IPS-NIHi7 (cell line): ENCODE measurements around the gene S100Z.
A peak's percentile ranks its signal among the peaks of the same experiment; 100 is the strongest.
"Not testable (repeated sequence)": the region's sequence is repeated elsewhere in the genome, so short reads cannot be mapped to it uniquely, and the experiment has no call there.

Experiments
- DNase-seq: peaks from one replicate; pipeline ENCODE4 v3.0.0; 2012; ENCODE audit warnings: mixed read lengths; ENCODE audit errors: extremely low spot score

The S100Z gene

DNA sequence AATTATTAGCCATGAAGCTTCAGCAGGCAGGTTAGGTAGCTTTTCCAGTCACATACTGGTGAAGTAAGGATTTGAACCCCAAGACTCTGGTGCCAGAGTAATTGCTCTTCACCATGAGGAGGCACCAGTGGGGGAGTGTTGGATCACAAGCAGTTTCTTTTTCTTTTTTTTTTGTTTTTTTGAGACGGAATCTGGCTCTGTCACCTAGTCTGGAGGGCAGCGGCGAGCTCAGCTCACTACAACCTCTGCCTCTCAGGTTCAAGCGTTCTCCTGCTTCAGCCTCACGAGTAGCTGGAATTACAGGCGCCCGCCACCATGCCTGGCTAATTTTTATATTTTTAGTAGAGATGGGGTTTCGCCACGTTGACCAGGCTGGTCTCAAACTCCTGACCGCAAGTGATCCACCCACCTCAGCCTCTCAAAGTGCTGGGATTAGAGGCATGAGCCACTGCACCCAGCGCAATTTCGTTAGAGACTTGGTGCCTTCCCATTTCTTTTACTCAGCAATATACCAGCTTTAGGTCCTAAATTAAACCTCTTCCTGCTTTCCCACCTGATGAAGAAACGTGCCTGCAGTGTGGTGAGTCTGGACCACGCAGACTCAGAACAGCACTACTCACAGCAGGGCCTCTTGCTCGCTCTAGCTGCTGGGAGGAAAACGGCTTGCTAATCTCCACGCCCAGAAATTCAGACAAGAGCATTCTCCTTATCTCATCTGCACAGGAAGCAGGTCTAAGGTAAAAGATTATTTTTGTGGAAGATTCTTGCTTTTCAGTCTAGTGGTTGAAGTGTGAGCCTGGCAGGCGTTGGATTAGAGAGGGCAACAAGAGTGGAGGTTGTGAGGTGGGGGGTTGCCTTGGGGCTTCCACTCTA is at the start of gene S100Z:
TSS of gene S100Z (plus strand) at position 596 of the 873 bp plus-strand sequence. CDS start 25,346 bp downstream, outside the sequence.
- DNase-seq, result peak; percentile 30

DNA sequence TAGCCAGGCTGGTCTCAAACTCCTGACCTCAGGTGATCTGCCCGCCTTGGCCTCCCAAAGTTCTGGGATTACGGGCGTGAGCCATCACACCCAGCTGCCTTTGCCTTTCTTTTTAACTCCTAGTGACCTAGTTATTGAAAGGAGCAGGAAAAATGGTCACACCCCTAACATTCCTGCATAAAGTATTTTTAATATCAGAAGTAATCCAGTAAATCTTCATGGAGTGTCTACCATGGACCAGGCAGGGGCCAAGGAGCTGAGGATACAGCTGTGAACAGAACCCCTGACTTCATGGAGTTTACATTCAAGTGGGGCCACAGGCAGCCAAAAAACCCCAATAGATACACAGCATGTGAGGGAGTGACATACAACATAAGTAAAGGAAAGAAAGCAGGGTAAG is 49.2 kb upstream of the S100Z start:
- DNase-seq, result no peak

DNA sequence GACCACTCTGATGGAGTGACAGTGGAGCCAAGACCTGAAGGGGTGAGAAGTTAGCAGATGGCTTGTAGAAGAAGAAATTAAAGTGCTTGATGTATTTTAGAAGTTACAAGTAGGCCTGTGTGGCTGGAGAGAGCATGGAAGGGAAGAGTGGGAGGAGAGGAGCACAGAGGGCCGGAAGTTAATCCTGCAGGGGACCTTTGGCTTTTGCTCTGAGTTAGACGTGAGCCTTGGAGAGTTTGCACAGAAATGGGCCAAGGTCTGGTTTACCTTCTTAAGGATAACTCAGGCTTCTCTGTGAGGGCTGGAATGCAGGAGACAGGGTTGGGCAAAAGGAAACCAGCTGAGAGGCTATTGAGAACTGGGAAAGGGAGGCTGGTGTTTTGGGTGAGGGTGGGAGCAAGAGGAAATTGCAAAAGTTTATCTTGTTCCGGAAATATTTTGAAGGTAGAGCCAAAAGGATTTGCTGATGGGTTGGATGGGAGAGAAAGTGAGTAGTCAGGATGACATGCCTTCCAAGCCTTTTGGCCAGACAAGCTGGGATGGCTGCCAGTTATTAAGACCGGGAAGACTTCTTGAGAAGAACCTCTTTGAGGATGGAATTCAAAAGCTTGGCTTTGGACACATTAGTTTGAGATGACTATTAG is 48.5 kb upstream of the S100Z start:
- DNase-seq, result no peak

DNA sequence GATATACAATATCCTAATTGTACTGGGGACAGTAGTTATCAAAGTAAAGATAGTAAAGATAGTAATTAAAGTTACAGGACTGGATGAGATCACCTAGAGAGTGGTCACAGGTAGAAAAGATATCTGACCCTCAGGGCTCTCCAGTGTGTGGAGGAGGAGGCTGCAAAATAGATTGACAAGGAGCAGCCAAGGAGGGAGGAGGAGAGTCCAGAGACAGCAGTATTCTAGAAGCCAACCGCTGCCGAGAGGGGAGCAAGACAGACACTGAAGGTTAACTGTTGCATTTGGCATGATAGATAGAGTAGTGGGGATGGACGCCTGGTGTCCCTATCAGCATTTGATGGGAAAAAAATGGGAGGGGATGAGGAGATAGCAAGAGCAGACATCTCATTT is 48.0 kb upstream of the S100Z start:
- DNase-seq, result no peak

DNA sequence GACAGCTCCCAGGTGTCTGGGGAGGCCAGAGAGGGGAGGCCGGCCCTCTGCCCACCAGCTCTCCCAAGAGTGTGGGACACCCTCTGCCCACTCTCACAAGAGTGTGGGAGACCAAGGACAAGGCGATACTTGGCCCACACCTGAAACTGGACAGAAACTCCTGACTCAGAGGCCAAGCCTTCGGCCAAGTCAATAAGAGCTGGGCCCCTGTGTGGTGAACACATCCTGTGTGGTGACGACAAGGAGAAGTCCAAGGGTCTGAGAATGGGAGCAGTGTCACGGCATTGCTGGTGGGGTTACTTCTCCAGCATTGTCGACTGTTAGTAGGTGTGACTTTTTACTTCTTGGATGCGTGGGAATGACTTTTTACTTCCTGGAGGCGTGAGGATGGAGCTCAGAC is 45.5 kb upstream of the S100Z start:
- no peak for DNase-seq

DNA sequence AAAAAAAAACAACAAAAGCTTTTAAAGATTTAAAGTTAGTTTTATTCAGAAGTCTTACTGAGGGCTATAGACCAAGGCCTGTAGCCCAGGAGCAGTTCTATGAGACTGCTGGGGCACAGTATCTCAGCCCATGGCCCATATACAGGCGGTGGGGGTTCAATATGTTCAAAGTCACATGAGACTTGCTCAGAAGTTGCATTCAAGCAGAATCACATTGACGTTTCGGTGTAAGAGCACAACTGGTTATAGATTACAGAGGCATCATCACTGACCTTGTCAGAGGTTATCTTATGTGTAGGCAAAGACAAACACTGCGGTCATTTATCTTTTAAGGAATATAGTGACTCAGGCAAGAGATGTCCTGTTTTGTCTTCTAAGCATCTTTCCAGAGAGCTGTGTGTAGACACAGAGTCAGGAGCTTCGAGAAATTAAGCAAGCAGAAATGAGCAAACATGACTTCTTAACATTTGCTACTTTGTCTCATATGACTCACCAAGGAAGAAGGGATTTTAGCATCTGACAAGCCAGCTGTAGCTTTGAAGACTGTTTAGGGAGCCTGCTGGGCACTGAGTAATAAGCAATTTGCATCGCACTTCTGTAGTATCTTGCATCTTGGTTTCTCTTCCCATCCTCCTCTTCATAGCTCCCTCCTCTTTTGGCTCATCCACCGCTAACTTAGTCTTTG is 43.9 kb upstream of the S100Z start:
- DNase-seq, result no peak

DNA sequence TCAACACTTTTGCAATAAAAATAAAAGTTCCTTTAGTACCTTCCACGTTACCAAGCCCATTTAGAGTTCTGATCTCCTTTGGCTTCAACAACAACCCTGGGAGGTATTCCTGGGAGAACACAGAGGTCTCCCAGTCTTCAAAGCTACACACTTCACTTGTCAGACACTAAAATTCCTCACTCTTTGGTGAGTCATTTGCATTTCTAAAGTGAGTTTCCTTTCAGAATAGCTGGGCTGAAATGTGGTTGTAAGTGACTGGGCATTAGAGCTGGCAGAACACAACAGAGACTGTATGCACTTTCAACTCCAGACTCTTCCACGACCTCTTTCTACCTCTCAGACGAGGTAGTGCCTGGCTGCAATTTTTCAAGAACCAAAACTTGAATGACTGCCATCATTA is 42.5 kb upstream of the S100Z start:
- no peak for DNase-seq

DNA sequence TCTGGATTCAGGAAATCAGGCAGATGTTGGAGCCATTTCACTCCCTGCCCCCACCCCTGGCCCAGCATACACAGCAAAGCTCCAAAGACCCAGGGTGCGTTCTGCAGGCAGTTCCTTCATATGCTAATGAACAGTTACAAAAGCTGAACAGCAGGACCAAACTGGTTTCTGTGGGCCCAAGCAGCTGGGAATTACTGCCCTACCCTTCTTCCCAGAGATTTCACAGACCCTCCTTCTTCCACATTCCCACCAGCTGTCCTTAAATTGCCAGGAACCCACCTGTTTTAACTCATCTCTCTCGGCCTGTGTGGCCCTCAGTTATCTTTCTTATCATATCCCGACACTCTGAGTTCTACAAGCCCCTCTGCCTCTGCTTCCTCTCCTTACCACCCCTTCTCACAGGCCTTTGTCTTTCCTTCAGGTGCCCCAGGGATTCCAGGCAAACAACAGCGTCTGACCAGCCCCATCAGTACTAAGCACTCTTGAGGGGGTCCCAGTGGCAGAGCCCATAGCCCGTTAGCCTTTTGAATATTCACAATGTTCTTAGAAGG is 41.6 kb upstream of the S100Z start:
- peak; percentile 77 for DNase-seq

DNA sequence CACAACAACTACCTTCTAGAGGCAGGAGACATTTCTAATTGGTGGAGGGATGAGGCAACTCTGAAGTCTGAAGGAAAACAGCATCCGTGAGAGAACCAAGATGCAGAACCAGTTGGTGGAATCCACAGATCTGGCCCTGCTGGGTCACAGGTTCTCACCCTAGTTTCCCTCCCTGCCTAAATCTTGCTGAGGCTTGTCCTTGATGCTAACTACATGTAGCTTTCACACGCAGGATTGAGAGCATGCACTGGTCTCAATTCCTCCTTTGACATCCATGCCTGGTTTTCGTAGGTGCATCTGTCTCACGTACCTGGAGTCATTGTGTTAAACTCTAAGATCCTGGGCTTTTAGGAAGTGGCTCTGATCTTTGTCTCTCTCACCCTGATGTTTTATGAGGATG is 40.7 kb upstream of the S100Z start:
- DNase-seq, result no peak

DNA sequence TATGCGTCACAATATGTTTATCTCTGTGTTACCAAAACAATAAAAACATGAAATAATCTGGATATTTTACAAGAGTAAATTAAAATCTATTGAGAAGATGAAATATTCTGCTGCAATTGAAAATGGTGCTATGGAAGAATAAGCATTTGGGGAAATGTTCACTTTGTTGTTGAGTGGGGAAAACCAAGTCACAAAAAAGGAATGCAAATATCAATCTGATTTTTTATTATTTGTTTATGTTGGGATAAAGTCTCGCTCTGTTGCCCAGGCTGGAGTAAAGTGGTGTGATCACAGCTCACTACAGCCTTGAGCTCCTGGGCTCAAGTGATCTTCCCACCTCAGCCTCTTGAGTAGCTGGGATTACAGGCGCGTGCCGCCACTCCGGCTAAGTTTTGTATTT is 39.6 kb upstream of the S100Z start:
- no peak for DNase-seq

DNA sequence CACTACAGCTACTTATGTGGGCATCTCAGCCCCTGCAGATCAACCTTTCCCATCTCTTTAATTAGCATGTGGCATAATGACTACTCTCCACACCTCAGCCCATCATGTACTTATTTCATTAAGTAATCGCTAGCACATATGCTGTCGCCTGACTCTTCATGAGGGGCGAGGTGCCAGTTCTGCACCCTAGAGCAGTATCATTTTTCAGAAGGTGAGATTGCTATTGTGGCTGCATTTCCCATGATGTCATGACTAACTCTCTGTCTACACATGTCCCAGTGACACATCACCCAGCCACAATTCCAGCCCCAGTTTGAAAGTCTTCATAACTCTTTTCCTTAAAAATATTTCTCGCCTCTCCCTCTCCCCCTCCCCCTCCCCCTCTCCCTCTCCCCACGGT is 38.6 kb upstream of the S100Z start:
- no peak for DNase-seq

DNA sequence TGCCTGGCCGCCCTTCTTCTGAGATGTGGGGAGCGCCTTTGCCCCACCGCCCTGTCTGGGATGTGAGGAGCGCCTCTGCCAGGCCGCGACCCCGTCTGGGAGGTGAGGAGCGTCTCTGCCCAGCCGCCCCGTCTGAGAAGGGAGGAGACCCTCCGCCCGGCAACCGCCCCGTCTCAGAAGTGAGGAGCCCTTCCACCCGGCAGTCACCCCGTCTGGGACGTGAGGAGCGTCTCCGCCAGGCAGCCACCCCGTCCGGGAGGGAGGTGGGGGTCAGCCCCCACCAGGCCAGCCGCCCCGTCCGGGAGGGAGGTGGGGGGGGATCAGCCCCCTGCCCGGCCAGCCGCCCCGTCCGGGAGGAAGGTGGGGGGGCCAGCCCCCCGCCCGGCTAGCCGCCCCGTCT is 37.6 kb upstream of the S100Z start:
- DNase-seq, result not testable (repeated sequence)

DNA sequence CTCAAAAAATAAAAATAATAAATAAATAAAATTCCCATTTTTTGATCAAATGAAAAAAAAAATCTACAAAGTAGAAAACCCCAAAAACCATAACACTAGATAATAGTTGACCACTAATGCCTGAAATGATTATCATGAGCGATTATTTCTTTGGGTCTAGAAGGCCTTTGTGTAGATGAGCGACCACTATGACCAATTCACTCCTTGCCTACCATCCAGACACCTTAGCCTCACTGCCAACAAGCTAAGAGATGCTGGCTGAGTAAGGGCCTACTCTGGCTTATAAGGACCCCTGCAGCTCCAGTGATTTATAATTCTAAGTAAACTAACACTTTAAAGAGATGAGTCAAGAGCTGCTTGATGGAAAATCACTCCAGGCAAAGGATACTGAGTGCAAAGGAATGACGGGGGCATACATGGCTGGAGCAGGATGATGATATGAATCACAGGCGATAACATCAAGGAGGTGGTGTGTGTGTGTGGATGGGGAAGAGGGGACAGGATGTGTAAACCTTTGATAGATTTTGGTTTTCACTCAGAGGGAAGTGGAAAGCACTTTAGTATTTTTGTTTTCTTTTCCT is 35.7 kb upstream of the S100Z start:
- DNase-seq, result no peak

DNA sequence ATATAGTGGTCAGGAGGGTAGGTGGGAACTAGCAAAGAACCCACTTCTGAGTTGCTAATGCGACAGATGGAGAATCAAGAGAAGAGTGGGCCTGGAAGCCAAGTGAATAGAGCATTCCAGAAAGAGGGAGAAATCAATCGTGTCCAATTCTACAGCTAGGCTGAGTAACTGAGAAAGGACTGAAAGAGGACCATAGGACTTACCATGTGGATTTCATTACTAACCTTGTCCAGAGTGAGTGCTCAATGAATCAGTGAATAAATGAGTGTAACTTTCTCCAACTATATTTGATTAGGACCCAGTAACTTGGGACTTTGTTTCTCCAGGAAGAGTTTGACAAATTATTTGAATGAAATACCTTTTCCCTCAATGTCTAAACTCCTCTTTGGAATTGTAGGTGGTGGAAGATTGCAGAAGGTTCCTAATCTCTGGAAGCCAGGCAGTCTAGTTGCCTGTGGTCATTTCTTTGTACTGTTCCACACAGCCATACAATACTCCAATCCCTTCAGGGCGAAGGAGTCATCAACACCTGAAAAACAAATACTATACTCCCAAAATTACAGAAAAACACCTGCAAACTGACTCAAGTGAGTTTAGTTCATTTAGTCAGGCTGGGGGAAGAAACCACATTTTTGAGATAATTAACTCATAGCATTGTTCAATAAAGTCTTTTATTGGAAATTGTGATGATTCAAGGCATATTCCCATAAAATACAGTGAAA is 33.5 kb upstream of the S100Z start:
- DNase-seq, result no peak

DNA sequence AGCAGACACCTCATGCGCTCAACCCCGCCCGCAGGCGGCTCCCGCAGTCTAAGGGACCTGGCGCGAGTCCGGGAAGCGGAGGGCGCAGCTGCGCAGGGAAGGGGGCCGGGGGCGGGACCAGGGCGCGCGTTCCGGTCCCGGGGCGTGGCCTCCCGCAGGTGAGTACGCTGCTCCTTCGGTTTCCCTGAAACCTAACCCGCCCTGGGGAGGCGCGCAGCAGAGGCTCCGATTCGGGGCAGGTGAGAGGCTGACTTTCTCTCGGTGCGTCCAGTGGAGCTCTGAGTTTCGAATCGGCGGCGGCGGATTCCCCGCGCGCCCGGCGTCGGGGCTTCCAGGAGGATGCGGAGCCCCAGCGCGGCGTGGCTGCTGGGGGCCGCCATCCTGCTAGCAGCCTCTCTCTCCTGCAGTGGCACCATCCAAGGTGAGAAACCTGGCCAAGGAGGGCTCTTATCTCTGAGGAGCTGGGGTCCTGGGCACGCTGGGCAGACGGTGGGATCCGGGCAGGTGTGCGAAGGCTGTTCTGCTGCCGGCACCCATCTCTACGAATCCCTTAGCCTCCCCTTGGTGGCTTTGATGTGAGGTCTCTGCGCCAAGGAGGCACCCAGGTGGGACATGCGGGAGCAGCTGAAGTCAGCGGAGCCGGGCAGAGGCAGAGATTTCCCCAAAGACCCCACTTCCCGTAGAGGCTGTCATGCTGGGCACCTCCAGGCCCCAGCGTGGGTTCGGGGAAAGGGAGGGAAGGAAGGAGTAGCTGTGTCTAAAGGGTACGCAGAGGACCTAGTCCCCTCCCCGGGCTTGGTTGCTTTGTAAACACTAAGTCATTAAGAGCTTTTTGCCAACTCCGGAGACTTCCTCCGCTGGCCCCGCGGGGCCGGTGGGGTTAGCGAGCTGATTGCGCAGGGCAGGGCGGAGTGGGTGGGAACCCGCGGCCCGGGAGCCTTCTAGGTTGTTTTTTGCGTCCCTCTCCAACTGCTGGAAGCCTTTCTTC is 30.7 kb upstream of the S100Z start, which contains the start of gene F2RL1:
TSS of gene F2RL1 (plus strand) at position 187 of the 988 bp plus-strand sequence. CDS start at position 340, 153 bp downstream.
- peak; percentile 93 for DNase-seq

DNA sequence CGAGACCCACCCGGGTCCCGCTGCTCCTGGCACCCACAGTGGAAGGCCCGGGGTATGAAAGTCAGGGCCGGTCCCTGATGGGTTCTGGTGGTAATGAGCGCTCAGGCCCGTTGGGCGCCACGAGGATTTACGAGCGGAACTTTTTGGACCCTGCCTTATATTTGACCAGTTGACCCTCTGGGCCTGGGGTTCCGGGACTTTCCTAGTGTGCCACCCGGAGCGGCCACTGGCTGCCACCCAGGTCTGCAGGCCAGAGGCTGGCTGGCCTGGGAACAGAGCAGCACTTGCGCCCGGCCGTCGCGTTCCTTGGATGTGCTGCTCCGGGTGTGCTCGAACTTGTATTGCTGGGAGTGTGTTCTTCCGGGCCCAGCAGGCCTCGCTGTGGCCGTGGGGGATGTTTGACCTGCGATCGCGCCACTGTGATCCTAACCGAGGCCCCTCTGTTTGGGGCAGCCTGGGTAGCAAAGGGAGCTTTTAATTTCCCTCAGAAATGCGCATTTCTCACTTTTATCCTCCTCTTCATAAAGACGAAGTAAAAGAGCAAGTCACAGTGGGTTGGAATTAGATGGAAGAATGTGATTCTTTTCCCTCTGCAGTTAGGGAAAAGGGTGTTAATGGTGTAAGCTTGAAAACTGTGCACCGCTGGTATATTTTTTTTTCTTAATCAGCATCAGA is 29.8 kb upstream of the S100Z start:
- DNase-seq, result no peak

DNA sequence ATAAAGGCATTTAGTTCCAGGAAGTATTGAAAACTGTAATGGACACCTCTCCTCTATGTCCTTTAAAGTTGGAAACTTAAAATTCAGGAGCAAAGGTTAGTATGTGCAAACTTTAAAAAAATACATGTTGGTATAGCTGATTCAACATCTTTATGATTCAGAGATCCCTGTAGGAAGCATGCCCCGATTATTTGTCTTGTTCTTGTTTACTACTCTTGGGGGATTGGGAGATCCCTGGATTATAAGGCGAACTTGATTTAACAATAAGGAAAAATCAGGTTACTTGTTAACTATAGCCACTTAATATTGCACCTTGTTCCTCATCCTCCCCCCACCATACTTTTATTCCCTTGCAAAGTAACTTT is 29.3 kb upstream of the S100Z start:
- DNase-seq, result no peak

DNA sequence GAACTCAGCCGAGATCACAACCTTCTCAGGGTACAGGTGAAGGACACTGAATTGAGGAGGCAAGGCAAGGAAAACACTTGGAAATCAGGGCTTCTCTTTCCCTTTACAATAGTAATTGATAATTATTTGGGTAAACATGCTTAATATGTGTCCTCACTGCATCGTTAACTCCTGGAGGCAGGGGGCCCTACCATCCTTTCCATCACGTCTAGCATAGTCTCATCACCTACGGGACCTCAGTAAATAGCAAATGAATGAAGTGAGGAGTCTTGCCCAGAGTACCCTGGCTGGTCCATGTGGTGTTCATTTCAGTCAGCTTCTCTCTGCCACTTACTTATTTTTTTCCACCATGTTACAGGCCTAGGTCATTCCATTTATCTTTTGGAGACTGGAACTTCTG is 28.7 kb upstream of the S100Z start:
- no peak for DNase-seq

DNA sequence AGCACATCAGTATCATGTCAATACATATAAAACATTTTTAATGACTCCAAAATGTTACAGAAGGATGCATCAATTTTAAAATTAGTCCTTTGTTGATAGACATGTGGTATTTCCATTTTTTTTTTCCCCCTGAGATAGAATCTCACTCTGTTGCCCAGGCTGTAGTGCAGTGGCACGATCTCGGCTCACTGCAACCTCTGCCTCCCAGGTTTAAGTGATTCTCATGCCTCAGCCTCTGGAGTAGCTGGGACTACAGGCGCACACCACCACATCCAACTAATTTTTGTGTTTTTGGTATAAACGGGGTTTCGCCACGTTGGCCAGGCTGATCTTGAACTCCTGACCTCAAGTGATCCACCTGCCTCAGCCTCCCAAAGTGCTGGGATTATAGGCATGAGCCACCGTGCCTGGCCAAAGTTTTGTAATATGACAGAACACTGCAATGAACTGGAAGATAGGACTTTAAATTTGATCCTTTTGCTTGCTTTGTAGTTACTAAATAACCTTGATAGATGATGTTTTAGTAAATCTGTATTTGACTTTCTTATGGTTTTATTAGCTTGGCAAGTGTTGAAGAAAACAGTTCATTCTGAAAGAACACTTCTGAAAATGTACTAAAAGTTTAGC is 27.6 kb upstream of the S100Z start:
- not testable (repeated sequence) for DNase-seq
